ENCODE results near the gene TLDC2. TPM values are rescaled to one million over a fixed set of nuclear protein-coding genes. Genes with fewer than 3 reads are reported as not detected.
A peak's percentile ranks its signal among the peaks of the same experiment; 100 is the strongest.

TLDC2 gene
- total and polyA plus RNA-seq, 2 donors = 0.28 to 0.48 TPM

DNA sequence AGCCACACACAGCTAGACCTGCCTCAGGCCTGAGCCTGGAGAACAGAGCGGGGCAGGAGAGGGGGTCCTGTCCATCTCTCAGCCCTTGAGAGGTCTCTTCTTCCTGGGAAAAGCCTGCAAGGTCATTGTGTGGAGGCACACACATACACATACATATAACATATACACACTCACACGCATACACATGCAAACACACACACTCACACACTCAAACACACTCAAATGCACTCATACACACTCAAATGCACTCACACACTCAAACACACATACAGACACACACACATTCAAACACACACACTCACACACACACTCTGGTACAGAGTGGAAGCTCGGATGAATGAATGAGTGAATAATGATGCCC is 515 bp downstream of the TLDC2 start:
- no peaks in the 10 kb centered on the region for H3K9me3 ChIP-seq (ENCODE audit: control insufficient read depth in 2 of 2, insufficient read depth in 1 of 2, low read length in 1 of 2)
- no peak overlapping the region for H3K27ac ChIP-seq (ENCODE audit: low read depth in 1 of 2, low read length in 1 of 2)
- H3K27me3 ChIP-seq (ENCODE audit: control insufficient read depth in 2 of 2, insufficient read depth in 1 of 2, low read length in 1 of 2) = peaks cover 0 to 3% of the 10 kb centered on the region in 2 donors
- no peaks in the 10 kb centered on the region for H3K4me1 ChIP-seq (ENCODE audit: control insufficient read depth in 2 of 2, insufficient read depth in 2 of 2, low read length in 2 of 2)
- DNase-seq (ENCODE audit: low read depth in 6 of 9, low spot score in 9 of 9) = no peak
- no peak overlapping the region for H3K4me3 ChIP-seq (ENCODE audit: low read length in 2 of 2)
- 96% methylated on average over 3 of the region's 3 CpGs for WGBS
- H3K36me3 ChIP-seq (ENCODE audit: control insufficient read depth in 2 of 2, insufficient read depth in 2 of 2, low read length in 1 of 2) = no peaks in the 10 kb centered on the region

DNA sequence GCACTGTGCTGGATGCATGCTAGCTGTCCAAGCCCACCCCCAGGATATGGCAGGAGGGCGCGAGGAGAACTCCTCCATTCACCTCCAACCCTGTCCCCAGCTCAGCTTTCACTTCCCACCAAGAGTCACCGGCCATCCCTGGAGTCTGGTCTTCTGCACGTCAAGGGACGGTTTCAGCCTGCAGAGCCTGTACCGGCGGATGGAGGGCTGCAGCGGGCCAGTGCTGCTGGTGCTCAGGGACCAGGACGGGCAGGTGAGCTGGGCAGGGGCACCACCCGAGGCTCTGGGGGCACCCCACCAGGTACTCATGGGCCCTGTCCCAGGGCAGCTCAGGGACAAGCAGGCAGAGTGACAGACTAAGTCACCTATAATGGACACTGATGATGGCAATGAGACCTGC is 3.0 kb downstream of the TLDC2 start:
- Histone ChIP-seq H3K4me1 (ENCODE audit: control insufficient read depth in 2 of 2, insufficient read depth in 2 of 2, low read length in 2 of 2) (no peaks in the 10 kb centered on the region), H3K27me3 (ENCODE audit: control insufficient read depth in 2 of 2, insufficient read depth in 1 of 2, low read length in 1 of 2) (peaks cover 0 to 2% of the 10 kb centered on the region in 2 donors), H3K9me3 (ENCODE audit: control insufficient read depth in 2 of 2, insufficient read depth in 1 of 2, low read length in 1 of 2) (no peaks in the 10 kb centered on the region), H3K27ac (ENCODE audit: low read depth in 1 of 2, low read length in 1 of 2) (no peak overlapping the region), H3K36me3 (ENCODE audit: control insufficient read depth in 2 of 2, insufficient read depth in 2 of 2, low read length in 1 of 2) (no peaks in the 10 kb centered on the region), H3K4me3 (ENCODE audit: low read length in 2 of 2) (no peak overlapping the region)
- WGBS = 89% methylated on average over 10 of the region's 10 CpGs
- DNase-seq (ENCODE audit: low read depth in 6 of 9, low spot score in 9 of 9) = no peak

DNA sequence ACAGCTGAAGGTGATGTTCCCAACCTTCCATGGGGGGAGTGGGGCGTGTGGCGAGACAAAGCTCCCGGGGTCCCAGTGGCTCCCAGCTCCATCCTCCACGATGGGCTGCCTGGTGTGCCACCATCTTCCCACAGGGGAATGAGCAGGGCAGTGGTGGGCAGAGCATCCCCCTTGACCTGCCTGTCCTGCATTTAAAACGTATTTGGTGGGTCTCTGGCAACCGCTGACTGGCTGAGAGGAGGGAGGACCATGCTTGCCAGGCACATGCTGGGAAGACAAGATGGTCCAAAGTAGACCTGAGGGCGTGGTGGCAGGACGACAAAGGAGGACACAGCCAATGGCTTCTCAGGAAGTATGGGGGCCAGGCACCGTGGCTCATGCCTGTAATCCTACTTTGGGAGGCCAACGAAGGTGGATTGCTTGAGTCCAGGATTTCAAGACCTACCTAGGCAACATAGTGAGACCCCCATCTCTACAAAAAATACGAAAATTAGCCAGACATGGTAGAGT is 4.9 kb downstream of the TLDC2 start:
- DNase-seq (ENCODE audit: low read depth in 6 of 9, low spot score in 9 of 9) = no peak
- 97% methylated on average over 11 of the region's 11 CpGs for WGBS
- Histone ChIP-seq H3K4me3 (ENCODE audit: low read length in 2 of 2) (no peak overlapping the region), H3K36me3 (ENCODE audit: control insufficient read depth in 2 of 2, insufficient read depth in 2 of 2, low read length in 1 of 2) (no peaks in the 10 kb centered on the region), H3K27me3 (ENCODE audit: control insufficient read depth in 2 of 2, insufficient read depth in 1 of 2, low read length in 1 of 2) (peaks cover 0 to 2% of the 10 kb centered on the region in 2 donors), H3K27ac (ENCODE audit: low read depth in 1 of 2, low read length in 1 of 2) (no peak overlapping the region), H3K9me3 (ENCODE audit: control insufficient read depth in 2 of 2, insufficient read depth in 1 of 2, low read length in 1 of 2) (no peaks in the 10 kb centered on the region), H3K4me1 (ENCODE audit: control insufficient read depth in 2 of 2, insufficient read depth in 2 of 2, low read length in 2 of 2) (no peaks in the 10 kb centered on the region)

DNA sequence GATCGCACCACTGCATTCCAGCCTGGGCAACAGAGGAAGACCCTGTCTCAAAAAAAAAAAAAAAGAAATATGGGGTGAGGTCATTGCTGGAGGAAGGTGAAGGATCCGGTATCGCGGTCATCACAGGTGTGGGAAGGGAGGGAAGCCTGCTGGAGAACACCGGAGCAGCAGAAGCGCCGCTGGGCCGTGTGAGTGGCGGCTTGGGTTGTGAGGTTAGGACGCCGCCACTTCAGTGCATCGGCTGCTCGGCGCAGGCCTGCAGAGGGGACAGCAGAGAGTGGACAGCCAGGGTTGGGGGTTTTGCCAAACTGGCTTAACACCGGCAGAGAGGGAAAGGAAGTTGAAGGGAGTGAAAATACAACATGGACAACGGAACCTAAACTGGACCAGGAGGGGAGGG is 5.4 kb downstream of the TLDC2 start:
- peaks cover 0 to 2% of the 10 kb centered on the region in 2 donors for H3K27me3 ChIP-seq (ENCODE audit: control insufficient read depth in 2 of 2, insufficient read depth in 1 of 2, low read length in 1 of 2)

DNA sequence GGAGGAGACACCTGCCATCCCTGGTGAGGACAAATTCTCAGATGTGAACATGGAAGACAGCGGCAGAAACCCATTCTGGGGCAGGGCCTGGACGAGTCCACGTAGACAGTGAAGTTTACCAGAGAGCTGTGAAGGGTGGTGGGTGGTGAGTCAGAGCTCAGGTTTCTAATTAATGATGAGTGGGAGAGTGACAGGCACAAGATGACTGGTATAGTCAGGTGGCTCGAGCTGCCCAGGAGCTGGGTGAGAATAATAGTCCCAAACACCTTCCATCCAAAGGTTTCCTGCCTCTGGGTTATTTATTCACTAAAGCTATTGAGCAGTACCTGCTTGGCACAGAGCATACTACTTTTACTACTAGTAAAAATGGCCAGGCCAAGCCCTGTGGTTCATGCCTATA is 6.0 kb downstream of the TLDC2 start:
- WGBS = 93% methylated on average over 4 of the region's 4 CpGs
- no peak for DNase-seq (ENCODE audit: low read depth in 6 of 9, low spot score in 9 of 9)
- Histone ChIP-seq H3K27me3 (ENCODE audit: control insufficient read depth in 2 of 2, insufficient read depth in 1 of 2, low read length in 1 of 2) (peaks cover 0 to 2% of the 10 kb centered on the region in 2 donors), H3K9me3 (ENCODE audit: control insufficient read depth in 2 of 2, insufficient read depth in 1 of 2, low read length in 1 of 2) (no peaks in the 10 kb centered on the region), H3K4me3 (ENCODE audit: low read length in 2 of 2) (no peak overlapping the region), H3K27ac (ENCODE audit: low read depth in 1 of 2, low read length in 1 of 2) (no peak overlapping the region), H3K4me1 (ENCODE audit: control insufficient read depth in 2 of 2, insufficient read depth in 2 of 2, low read length in 2 of 2) (peaks cover 0 to 2% of the 10 kb centered on the region in 2 donors), H3K36me3 (ENCODE audit: control insufficient read depth in 2 of 2, insufficient read depth in 2 of 2, low read length in 1 of 2) (no peaks in the 10 kb centered on the region)

More for the DNA sequence above, 5.4 kb downstream of the TLDC2 start:
- no peaks in the 10 kb centered on the region for H3K9me3 ChIP-seq (ENCODE audit: control insufficient read depth in 2 of 2, insufficient read depth in 1 of 2, low read length in 1 of 2)
- no peak overlapping the region for H3K4me3 ChIP-seq (ENCODE audit: low read length in 2 of 2)
- no peak overlapping the region for H3K27ac ChIP-seq (ENCODE audit: low read depth in 1 of 2, low read length in 1 of 2)
- no peak for DNase-seq (ENCODE audit: low read depth in 6 of 9, low spot score in 9 of 9)
- 97% methylated on average over 16 of the region's 16 CpGs for WGBS
- no peaks in the 10 kb centered on the region for H3K4me1 ChIP-seq (ENCODE audit: control insufficient read depth in 2 of 2, insufficient read depth in 2 of 2, low read length in 2 of 2)
- H3K36me3 ChIP-seq (ENCODE audit: control insufficient read depth in 2 of 2, insufficient read depth in 2 of 2, low read length in 1 of 2) = no peaks in the 10 kb centered on the region

DNA sequence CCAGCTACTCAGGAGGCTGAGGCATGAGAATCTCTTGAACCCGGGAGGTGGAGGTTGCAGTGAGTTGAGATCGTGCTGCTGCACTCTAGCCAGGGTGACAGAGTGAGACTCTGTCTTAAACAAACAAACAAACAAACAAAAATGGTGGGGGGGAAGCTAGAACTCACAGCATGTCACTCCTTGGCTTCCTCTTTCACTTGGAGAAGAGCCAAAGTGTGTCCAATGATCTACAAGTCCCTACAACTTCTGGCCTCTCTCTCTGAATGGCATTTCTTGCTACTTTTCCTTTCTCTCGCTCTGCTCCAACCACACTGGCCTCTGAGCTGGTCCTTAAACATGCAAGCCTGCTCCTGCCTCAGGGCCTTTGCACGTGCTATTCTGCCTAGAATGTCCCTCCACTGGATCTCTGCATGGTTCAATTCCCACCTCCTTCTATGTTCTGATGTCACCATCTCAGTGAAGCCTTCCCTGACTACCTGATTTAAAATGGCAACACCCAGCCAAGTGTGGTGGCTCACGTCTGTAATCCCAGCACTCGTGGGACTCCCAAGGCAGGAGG is 8.1 kb downstream of the TLDC2 start:
- 78% methylated on average over 6 of the region's 6 CpGs for WGBS
- Histone ChIP-seq H3K4me3 (ENCODE audit: low read length in 2 of 2) (no peak overlapping the region), H3K27ac (ENCODE audit: low read depth in 1 of 2, low read length in 1 of 2) (no peak overlapping the region), H3K27me3 (ENCODE audit: control insufficient read depth in 2 of 2, insufficient read depth in 1 of 2, low read length in 1 of 2) (no peaks in the 10 kb centered on the region), H3K4me1 (ENCODE audit: control insufficient read depth in 2 of 2, insufficient read depth in 2 of 2, low read length in 2 of 2) (peaks cover 0 to 7% of the 10 kb centered on the region in 2 donors), H3K9me3 (ENCODE audit: control insufficient read depth in 2 of 2, insufficient read depth in 1 of 2, low read length in 1 of 2) (no peaks in the 10 kb centered on the region), H3K36me3 (ENCODE audit: control insufficient read depth in 2 of 2, insufficient read depth in 2 of 2, low read length in 1 of 2) (peaks cover 0 to 1% of the 10 kb centered on the region in 2 donors)
- DNase-seq (ENCODE audit: low read depth in 6 of 9, low spot score in 9 of 9) = no peak

DNA sequence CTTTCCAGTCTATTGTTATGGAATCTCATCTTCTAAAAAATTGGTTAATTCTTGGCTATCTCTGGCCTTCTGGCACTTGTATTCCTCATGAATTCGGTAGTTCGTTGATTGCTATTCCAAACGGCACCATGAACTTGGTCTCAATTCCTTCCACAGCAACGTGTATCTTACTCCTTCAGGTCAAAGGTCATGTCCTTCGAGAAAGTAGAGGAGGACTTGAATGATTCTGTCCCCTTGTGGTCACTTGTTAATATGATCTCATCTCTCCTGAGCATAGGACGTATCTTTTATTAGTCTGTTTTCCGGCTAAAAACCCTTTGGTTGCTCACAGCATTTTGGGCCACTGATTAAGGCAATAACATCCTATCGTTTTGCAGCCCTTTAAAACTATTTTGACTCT is 9.4 kb downstream of the TLDC2 start:
- Histone ChIP-seq H3K9me3 (ENCODE audit: control insufficient read depth in 2 of 2, insufficient read depth in 1 of 2, low read length in 1 of 2) (no peaks in the 10 kb centered on the region), H3K4me3 (ENCODE audit: low read length in 2 of 2) (no peak overlapping the region), H3K4me1 (ENCODE audit: control insufficient read depth in 2 of 2, insufficient read depth in 2 of 2, low read length in 2 of 2) (peaks cover 0 to 7% of the 10 kb centered on the region in 2 donors), H3K27me3 (ENCODE audit: control insufficient read depth in 2 of 2, insufficient read depth in 1 of 2, low read length in 1 of 2) (no peaks in the 10 kb centered on the region), H3K27ac (ENCODE audit: low read depth in 1 of 2, low read length in 1 of 2) (no peak overlapping the region), H3K36me3 (ENCODE audit: control insufficient read depth in 2 of 2, insufficient read depth in 2 of 2, low read length in 1 of 2) (peaks cover 0 to 3% of the 10 kb centered on the region in 2 donors)
- 90% methylated on average over 8 of the region's 8 CpGs for WGBS
- no peak for DNase-seq (ENCODE audit: low read depth in 6 of 9, low spot score in 9 of 9)

DNA sequence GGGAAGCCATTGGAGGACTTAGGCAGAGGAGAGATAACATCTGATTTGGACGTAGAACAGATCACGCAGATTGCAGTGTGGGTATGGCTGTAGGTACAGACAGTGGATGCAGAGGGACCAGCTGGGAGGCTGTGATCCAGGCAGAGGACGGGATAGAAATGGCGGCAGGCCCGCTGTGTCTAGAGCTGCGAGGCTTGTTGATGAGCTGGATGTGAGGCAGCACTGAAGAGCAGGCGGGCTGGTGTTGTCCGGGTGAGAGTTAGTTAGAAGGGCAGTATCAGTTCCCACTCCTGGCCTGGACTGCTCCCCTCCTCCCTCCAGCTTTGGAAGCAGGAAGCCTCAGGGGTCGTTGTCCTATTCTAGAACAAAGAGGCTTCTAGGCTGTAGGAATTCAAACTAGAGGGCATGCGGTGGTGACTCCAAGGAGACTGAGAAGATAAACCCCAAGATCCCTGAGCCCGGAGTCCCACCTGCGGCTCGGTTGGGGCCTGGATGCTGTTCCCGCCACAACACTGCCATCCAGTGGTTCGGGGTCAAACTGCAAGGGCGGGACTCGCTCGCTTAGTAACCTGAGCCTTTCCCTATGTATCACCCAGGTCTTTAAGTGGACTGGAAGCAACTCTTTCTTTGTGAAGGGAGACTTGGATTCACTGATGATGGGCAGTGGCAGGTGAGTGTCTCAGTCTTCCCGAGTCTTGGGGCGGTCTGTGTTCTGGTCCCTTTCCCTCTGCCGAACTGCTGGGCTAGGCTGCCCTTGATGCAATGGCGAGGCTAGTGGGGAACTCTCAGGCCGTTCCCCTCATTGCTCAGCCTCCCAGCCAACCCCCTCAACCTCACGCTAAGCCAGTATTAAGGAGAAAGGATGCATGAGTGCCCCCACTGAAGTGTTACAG is 11.2 kb downstream of the TLDC2 start:
- Histone ChIP-seq H3K9me3 (ENCODE audit: control insufficient read depth in 2 of 2, insufficient read depth in 1 of 2, low read length in 1 of 2) (no peaks in the 10 kb centered on the region), H3K27ac (ENCODE audit: low read depth in 1 of 2, low read length in 1 of 2) (no peak overlapping the region), H3K4me1 (ENCODE audit: control insufficient read depth in 2 of 2, insufficient read depth in 2 of 2, low read length in 2 of 2) (peaks cover 0 to 7% of the 10 kb centered on the region in 2 donors), H3K4me3 (ENCODE audit: low read length in 2 of 2) (no peak overlapping the region), H3K27me3 (ENCODE audit: control insufficient read depth in 2 of 2, insufficient read depth in 1 of 2, low read length in 1 of 2) (no peaks in the 10 kb centered on the region), H3K36me3 (ENCODE audit: control insufficient read depth in 2 of 2, insufficient read depth in 2 of 2, low read length in 1 of 2) (peaks cover 0 to 8% of the 10 kb centered on the region in 2 donors)
- 41% methylated on average over 24 of the region's 24 CpGs for WGBS
- DNase-seq (ENCODE audit: low read depth in 6 of 9, low spot score in 9 of 9) = peak in 8 of 9 donors; percentile 49 to 86 (median 75)

DNA sequence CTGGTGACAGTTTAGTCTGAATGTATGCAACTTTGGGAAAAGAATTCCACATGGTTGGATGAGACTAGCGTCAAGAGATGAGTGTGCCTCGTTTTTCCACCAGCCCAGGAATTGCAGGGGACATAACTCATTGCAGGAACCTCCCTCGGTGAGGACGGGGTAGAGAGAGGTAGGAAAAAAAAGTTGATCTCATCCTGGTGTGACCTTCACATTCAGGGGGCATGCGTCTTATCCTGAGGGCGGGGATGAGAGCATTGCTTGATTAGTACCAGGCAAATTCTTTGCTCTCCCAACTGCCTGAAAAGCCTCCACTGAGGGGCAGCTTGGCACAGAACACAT is 11.8 kb downstream of the TLDC2 start:
- H3K4me1 ChIP-seq (ENCODE audit: control insufficient read depth in 2 of 2, insufficient read depth in 2 of 2, low read length in 2 of 2) = peaks cover 0 to 7% of the 10 kb centered on the region in 2 donors
- no peaks in the 10 kb centered on the region for H3K27me3 ChIP-seq (ENCODE audit: control insufficient read depth in 2 of 2, insufficient read depth in 1 of 2, low read length in 1 of 2)
- 70% methylated on average over 6 of the region's 6 CpGs for WGBS
- H3K4me3 ChIP-seq (ENCODE audit: low read length in 2 of 2) = no peak overlapping the region
- no peaks in the 10 kb centered on the region for H3K9me3 ChIP-seq (ENCODE audit: control insufficient read depth in 2 of 2, insufficient read depth in 1 of 2, low read length in 1 of 2)
- no peak overlapping the region for H3K27ac ChIP-seq (ENCODE audit: low read depth in 1 of 2, low read length in 1 of 2)
- peaks cover 0 to 8% of the 10 kb centered on the region in 2 donors for H3K36me3 ChIP-seq (ENCODE audit: control insufficient read depth in 2 of 2, insufficient read depth in 2 of 2, low read length in 1 of 2)
- no peak for DNase-seq (ENCODE audit: low read depth in 6 of 9, low spot score in 9 of 9)

Measured in thymus (tissue), 11 donors.